H9 (cell line): ENCODE data around the gene DCTN1. TPM values are rescaled to one million over a fixed set of nuclear protein-coding genes. Genes with fewer than 3 reads are reported as not detected.

Source experiments
- DNase-seq: peaks from one replicate; pipeline ENCODE4 v3.0.0-alpha.2; 2017
- H2AFZ ChIP-seq: one replicate; pipeline ENCODE4 v1.6.1; 2013; ENCODE audit warnings: mild to moderate bottlenecking, low read length, control low read depth, moderate library complexity
- H2AK5ac ChIP-seq: 2 replicates; pipeline ENCODE4 v1.6.1; 2013; ENCODE audit warnings: low read length, control low read depth, mixed read lengths; ENCODE audit not compliant: insufficient read length
- H2BK120ac ChIP-seq: one replicate; pipeline ENCODE4 v1.6.1; 2013; ENCODE audit warnings: low read depth, mild to moderate bottlenecking, low read length, control low read depth, inconsistent platforms; ENCODE audit not compliant: poor library complexity, severe bottlenecking
- H2BK12ac ChIP-seq: 2 replicates; pipeline ENCODE4 v1.6.1; 2013; ENCODE audit warnings: low read length, control low read depth, mixed read lengths, low read depth; ENCODE audit not compliant: insufficient read length
- H2BK15ac ChIP-seq: 2 replicates; pipeline ENCODE4 v1.6.1; 2013; ENCODE audit warnings: low read depth, low read length, control low read depth
- H2BK20ac ChIP-seq: one replicate; pipeline ENCODE4 v1.6.1; 2013; ENCODE audit warnings: low read depth, mild to moderate bottlenecking, low read length, control low read depth, inconsistent platforms; ENCODE audit not compliant: poor library complexity, severe bottlenecking
- H2BK5ac ChIP-seq: 2 replicates; pipeline ENCODE4 v1.6.1; 2013; ENCODE audit warnings: low read length, control low read depth, mixed read lengths; ENCODE audit not compliant: insufficient read length
- H3K14ac ChIP-seq: 2 replicates; pipeline ENCODE4 v1.6.1; 2013; ENCODE audit warnings: low read length, control low read depth; ENCODE audit not compliant: insufficient read depth
- H3K18ac ChIP-seq: 2 replicates; pipeline ENCODE4 v1.6.1; 2013; ENCODE audit warnings: low read depth, mild to moderate bottlenecking, mixed read lengths, low read length, control low read depth; ENCODE audit not compliant: insufficient read length
- H3K23ac ChIP-seq: 2 replicates; pipeline ENCODE4 v1.6.1; 2013; ENCODE audit warnings: low read length, control low read depth, mixed read lengths, low read depth; ENCODE audit not compliant: insufficient read length
- H3K23me2 ChIP-seq: 2 replicates; pipeline ENCODE4 v1.6.1; 2013; ENCODE audit warnings: low read depth, mild to moderate bottlenecking, mixed read lengths, low read length, control low read depth; ENCODE audit not compliant: insufficient read length, poor library complexity, severe bottlenecking
- H3K27ac ChIP-seq: 2 replicates; pipeline ENCODE4 v1.5.1; 2013; ENCODE audit warnings: low read length, control low read depth, mixed read lengths, low read depth; ENCODE audit not compliant: insufficient read length
- H3K27me3 ChIP-seq: 2 replicates; pipeline ENCODE4 v1.6.1; 2013; ENCODE audit warnings: low read length, control low read depth, inconsistent platforms; ENCODE audit not compliant: insufficient read depth
- H3K4ac ChIP-seq: 2 replicates; pipeline ENCODE4 v1.6.1; 2013; ENCODE audit warnings: low read depth, mild to moderate bottlenecking, control low read depth, inconsistent platforms, low read length, moderate library complexity
- H3K4me1 ChIP-seq: 2 replicates; pipeline ENCODE4 v1.6.1; 2013; ENCODE audit warnings: low read length, control low read depth, inconsistent platforms; ENCODE audit not compliant: insufficient read depth
- H3K4me2 ChIP-seq: 2 replicates; pipeline ENCODE4 v1.6.1; 2013; ENCODE audit warnings: low read length, control low read depth, mixed read lengths; ENCODE audit not compliant: insufficient read length, insufficient read depth
- H3K56ac ChIP-seq: 2 replicates; pipeline ENCODE4 v1.6.1; 2013; ENCODE audit warnings: low read depth, mild to moderate bottlenecking, mixed read lengths, low read length, control low read depth; ENCODE audit not compliant: insufficient read length
- H3K79me1 ChIP-seq: 2 replicates; pipeline ENCODE4 v1.6.1; 2013; ENCODE audit warnings: low read depth, mild to moderate bottlenecking, moderate library complexity, low read length, control low read depth, inconsistent platforms; ENCODE audit not compliant: insufficient read depth, poor library complexity, severe bottlenecking
- H3K79me2 ChIP-seq: 2 replicates; pipeline ENCODE4 v1.6.1; 2013; ENCODE audit warnings: low read length, control low read depth, inconsistent platforms; ENCODE audit not compliant: insufficient read depth
- H3K9ac ChIP-seq: 2 replicates; pipeline ENCODE4 v1.6.1; 2013; ENCODE audit warnings: low read length, control low read depth, mixed read lengths; ENCODE audit not compliant: insufficient read length; ENCODE audit errors: extremely low read depth
- H3K9me3 ChIP-seq: one replicate; pipeline ENCODE4 v1.6.1; 2013; ENCODE audit warnings: low read depth, low read length, inconsistent platforms; ENCODE audit not compliant: control insufficient read depth
- H3T11ph ChIP-seq: one replicate; pipeline ENCODE4 v1.6.1; 2013; ENCODE audit warnings: mild to moderate bottlenecking, low read length, control low read depth, inconsistent platforms
- H4K20me1 ChIP-seq: one replicate; pipeline ENCODE4 v1.6.1; 2013; ENCODE audit not compliant: control insufficient read depth, insufficient read length, insufficient read depth
- H4K5ac ChIP-seq: 2 replicates; pipeline ENCODE4 v1.6.1; 2013; ENCODE audit warnings: low read depth, mild to moderate bottlenecking, mixed read lengths, low read length, control low read depth; ENCODE audit not compliant: insufficient read length
- H4K8ac ChIP-seq: replicated peaks from 2 replicates; pipeline ENCODE4 v1.6.1; 2013; ENCODE audit warnings: low read length, control low read depth, mixed read lengths, low read depth; ENCODE audit not compliant: insufficient read length
- H4K91ac ChIP-seq: 2 replicates; pipeline ENCODE4 v1.6.1; 2013; ENCODE audit warnings: low read depth, mild to moderate bottlenecking, moderate library complexity, mixed read lengths, low read length, control low read depth; ENCODE audit not compliant: insufficient read length
- H3K27ac Mint-ChIP-seq, 3 experiments: 2 replicates in 2 of 3; 3 replicates in 1 of 3; pipeline ENCODE4 v1.8.0; 2020 to 2021; ENCODE audit warnings: mixed read lengths in 3 of 3, mild to moderate bottlenecking in 1 of 3, moderate library complexity in 1 of 3
- H3K27me3 Mint-ChIP-seq: 2 replicates; pipeline ENCODE4 v1.8.0; 2021; ENCODE audit warnings: low read depth, mild to moderate bottlenecking, moderate library complexity, mixed read lengths
- H3K36me3 Mint-ChIP-seq, 3 experiments: 2 replicates in 2 of 3; 3 replicates in 1 of 3; pipeline ENCODE4 v1.8.0; 2020 to 2021; ENCODE audit warnings: low read depth in 3 of 3, mixed read lengths in 3 of 3; ENCODE audit not compliant: insufficient read depth in 1 of 3
- H3K4me1 Mint-ChIP-seq, 2 experiments: 2 replicates each; pipeline ENCODE4 v1.8.0; 2020; ENCODE audit warnings: mixed read lengths in 2 of 2
- H3K4me3 Mint-ChIP-seq, 2 experiments: 2 replicates in 1 of 2; 3 replicates in 1 of 2; pipeline ENCODE4 v1.8.0; 2020 to 2021; ENCODE audit warnings: mild to moderate bottlenecking in 2 of 2, mixed read lengths in 2 of 2, moderate library complexity in 1 of 2
- H3K9me3 Mint-ChIP-seq, 2 experiments: 2 replicates in 1 of 2; 3 replicates in 1 of 2; pipeline ENCODE4 v1.8.0; 2020; ENCODE audit warnings: mild to moderate bottlenecking in 2 of 2, mixed read lengths in 2 of 2, moderate library complexity in 1 of 2
- CTCF ChIP-seq: fragments of 200-600 bp; sonication (generic); conservative IDR thresholded peaks from 3 replicates; pipeline ENCODE4 v1.8.0; 2021; ENCODE audit warnings: antibody characterized with exemption, mild to moderate bottlenecking
- WGBS: extraction: QIAGEN DNeasy Blood & Tissue Kit; methylation state at CpG from one replicate; pipeline ENCODE4 v1.1.7; 2013; ENCODE audit warnings: missing lambda C conversion rate, low lambda C conversion rate, mixed read lengths; ENCODE audit not compliant: insufficient read length; ENCODE audit errors: extremely low coverage; 5-methylcytosine and 5-hydroxymethylcytosine counted together
- total RNA-seq: library from RNA; stranded (reverse); gene quantifications from 2 replicates; pipeline ENCODE4 v1.2.1, GENCODE V29; 2021

DCTN1 gene
- total RNA-seq, 1 experiment from 2014 or later: 141 TPM

- H2AFZ ChIP-seq: no peak overlapping the region
- H3K27ac ChIP-seq: no peak overlapping the region
- no peaks in the 10 kb centered on the region for H3K79me2 ChIP-seq
- TF ChIP-seq CTCF: no peak
- no peak overlapping the region for H2BK15ac ChIP-seq
- no peak overlapping the region for H2BK120ac ChIP-seq
- H2AK5ac ChIP-seq: no peak overlapping the region
- H3K56ac ChIP-seq: no peak overlapping the region
- no peaks in the 10 kb centered on the region; the same call in 1 of the 2 replicates for H3K27me3 Mint-ChIP-seq
- no peak overlapping the region for H3K4me2 ChIP-seq
- H3K4me1 ChIP-seq: no peaks in the 10 kb centered on the region
- no peak overlapping the region for H4K8ac ChIP-seq
- H4K91ac ChIP-seq: no peak overlapping the region
- H3K36me3 Mint-ChIP-seq: no peaks in the 10 kb centered on the region
- no peak overlapping the region for H3K23ac ChIP-seq
- H3K4ac ChIP-seq: no peak overlapping the region
- no CpG with 5 or more reads among the region's 2 CpGs for WGBS
- no peak overlapping the region for H3K9ac ChIP-seq
- H2BK20ac ChIP-seq: no peak overlapping the region
- no peak for DNase-seq
- H3K9me3 Mint-ChIP-seq: no peaks in the 10 kb centered on the region
- H2BK5ac ChIP-seq: no peak overlapping the region
- H3K14ac ChIP-seq: no peak overlapping the region
- no peak overlapping the region for H3K18ac ChIP-seq
- H3K4me1 Mint-ChIP-seq: peaks cover 10 to 11% of the 10 kb centered on the region in 2 experiments
- H3K23me2 ChIP-seq: no peaks in the 10 kb centered on the region
- no peaks in the 10 kb centered on the region for H3K9me3 ChIP-seq
- H3K79me1 ChIP-seq: no peaks in the 10 kb centered on the region
- no peaks in the 10 kb centered on the region for H3K27me3 ChIP-seq
- H3K27ac Mint-ChIP-seq: no peak overlapping the region; a peak in 1 of 7 replicates
- no peak overlapping the region for H4K5ac ChIP-seq
- H3T11ph ChIP-seq: no peak overlapping the region
- H2BK12ac ChIP-seq: no peak overlapping the region
- no peak overlapping the region for H3K4me3 Mint-ChIP-seq
- H4K20me1 ChIP-seq: no peaks in the 10 kb centered on the region
Measured at GRCh38 chr2:74401891-74402290, 21.8 kb upstream of the DCTN1 start.
